Muscle layer of colon (tissue), 2 donors: ENCODE results near the gene ZSWIM6.

Experiments used
- H3K27ac ChIP-seq: one replicate; pipeline ENCODE4 v1.7.0; 2013; ENCODE audit warnings: low read depth, mild to moderate bottlenecking, low read length, moderate library complexity
- H3K27me3 ChIP-seq, 2 donors: one replicate each; pipeline ENCODE4 v1.7.0; 2013; ENCODE audit warnings: low read length in 2 of 2, mild to moderate bottlenecking in 2 of 2; ENCODE audit not compliant: insufficient read depth in 2 of 2, control insufficient read depth in 1 of 2
- H3K36me3 ChIP-seq: one replicate; pipeline ENCODE4 v1.7.0; 2013; ENCODE audit warnings: mild to moderate bottlenecking, low read length; ENCODE audit not compliant: insufficient read depth
- H3K4me1 ChIP-seq: one replicate; pipeline ENCODE4 v1.7.0; 2013; ENCODE audit warnings: mild to moderate bottlenecking, low read length; ENCODE audit not compliant: insufficient read depth
- H3K4me3 ChIP-seq, 2 donors: one replicate each; pipeline ENCODE4 v1.7.0; 2013; ENCODE audit warnings: low read length in 2 of 2, low read depth in 1 of 2, mild to moderate bottlenecking in 1 of 2, moderate library complexity in 1 of 2
- H3K9ac ChIP-seq: one replicate; pipeline ENCODE4 v1.7.0; 2013; ENCODE audit warnings: low read length
- H3K9me3 ChIP-seq: one replicate; pipeline ENCODE4 v1.7.0; 2013; ENCODE audit warnings: mild to moderate bottlenecking, low read length
- donor health status: abdominal sarcoma.
- donor health status: Adenocarcinoma of cecum.

Gene ZSWIM6

DNA sequence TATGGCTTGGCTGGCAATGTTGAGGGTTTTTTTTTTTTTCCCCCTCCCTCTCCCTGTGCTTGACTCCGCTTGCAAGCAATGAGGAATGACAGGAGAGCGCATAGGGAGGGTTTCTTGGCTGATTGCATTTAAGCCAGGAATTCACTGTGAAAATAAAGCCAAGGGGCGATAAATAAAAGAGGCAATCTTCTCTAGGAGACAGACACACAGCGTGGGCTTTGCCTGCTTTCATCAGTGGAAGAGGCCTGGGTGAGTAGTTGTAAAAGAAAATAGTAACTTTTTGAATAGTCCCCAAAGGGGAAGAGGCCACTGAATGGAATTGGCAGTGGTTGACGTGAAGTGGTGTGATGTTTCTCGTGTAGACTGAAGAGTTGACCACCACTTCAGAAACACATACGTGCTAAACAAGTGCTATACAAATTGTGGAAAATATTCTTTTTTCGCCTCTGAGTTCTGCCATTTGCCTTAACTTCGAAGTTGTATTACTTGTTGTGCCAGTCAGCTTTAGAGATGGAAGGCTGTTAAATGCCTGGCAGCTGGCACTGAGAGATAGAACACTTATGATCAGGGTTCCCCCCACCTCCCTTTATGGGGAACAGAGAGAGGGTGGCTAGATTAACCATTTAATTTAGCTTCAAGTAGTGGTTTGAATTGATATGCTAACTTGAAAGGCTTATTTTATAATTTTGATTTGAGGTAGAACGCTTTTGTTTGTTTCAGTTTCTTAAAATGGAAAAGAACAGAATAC is 3.0 kb downstream of the ZSWIM6 start:
- Histone ChIP-seq H3K9me3 (no peaks in the 10 kb centered on the region), H3K4me1 (peaks cover 13% of the 10 kb centered on the region), H3K27me3 (no peaks in the 10 kb centered on the region), H3K9ac (peak overlapping the region; percentile 1), H3K36me3 (no peaks in the 10 kb centered on the region), H3K4me3 (peak overlapping the region; percentile 86 to 91), H3K27ac (peak overlapping the region; percentile 95)

- H3K27me3 ChIP-seq = no peaks in the 10 kb centered on the region
- peaks cover 28% of the 10 kb centered on the region for H3K4me1 ChIP-seq
- no peak overlapping the region for H3K4me3 ChIP-seq
- H3K27ac ChIP-seq = no peak overlapping the region
- no peak overlapping the region for H3K9ac ChIP-seq
- no peaks in the 10 kb centered on the region for H3K9me3 ChIP-seq
- no peaks in the 10 kb centered on the region for H3K36me3 ChIP-seq
These were observed 7.7 kb downstream of the ZSWIM6 start for GRCh38 chr5:61339764-61340163.

DNA sequence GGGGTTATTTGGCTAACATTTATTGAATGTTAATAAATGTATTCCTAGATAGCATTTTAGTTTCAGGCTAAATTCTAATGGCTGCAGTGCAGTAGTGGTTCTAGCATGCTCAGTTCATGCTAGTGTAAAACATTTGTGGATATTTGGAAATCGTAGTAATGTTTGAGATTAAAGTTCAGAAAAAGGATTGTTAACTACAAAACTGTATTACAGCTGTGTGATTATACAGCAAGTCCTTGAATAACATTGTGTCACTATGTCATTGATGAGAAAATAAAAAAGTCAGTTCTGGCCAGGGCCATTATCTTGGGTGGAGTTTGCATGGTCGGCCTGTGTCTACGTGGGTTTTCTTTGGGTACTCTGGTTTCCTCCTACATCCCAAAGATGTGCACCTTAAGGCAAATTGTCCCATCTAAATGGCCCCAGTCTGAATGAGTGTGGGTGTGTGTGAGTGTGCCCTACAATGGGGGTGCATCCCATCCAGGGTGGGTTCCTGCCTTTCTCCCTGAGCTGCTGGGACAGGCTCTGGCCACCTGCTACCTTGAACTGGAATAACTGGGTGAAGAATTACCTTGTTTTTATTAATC is 8.8 kb downstream of the ZSWIM6 start:
- H3K9me3 ChIP-seq = no peaks in the 10 kb centered on the region
- no peaks in the 10 kb centered on the region for H3K36me3 ChIP-seq
- no peaks in the 10 kb centered on the region for H3K27me3 ChIP-seq
- no peak overlapping the region for H3K9ac ChIP-seq
- peaks cover 29% of the 10 kb centered on the region for H3K4me1 ChIP-seq
- no peak overlapping the region for H3K4me3 ChIP-seq
- H3K27ac ChIP-seq = no peak overlapping the region

DNA sequence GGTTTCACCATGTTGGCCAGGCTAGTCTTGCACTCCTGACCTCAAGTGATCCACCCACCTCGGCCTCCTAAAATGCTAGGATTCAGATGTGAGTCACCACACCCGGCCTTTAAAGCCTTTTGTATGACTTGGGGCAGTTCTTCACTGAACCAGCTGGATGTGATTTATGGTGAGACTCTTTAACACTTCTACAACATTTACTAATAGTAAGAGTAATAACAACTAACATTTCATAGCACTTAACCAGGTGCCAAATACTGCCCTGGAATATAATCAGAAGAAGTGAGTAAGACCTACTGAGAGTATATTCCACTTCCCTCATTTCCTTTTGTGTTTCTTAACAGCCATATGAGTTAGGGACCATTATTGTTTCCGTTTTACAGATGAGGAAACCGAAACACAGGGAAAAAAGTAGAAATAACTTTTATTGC is 10.0 kb downstream of the ZSWIM6 start:
- peaks cover 29% of the 10 kb centered on the region for H3K4me1 ChIP-seq
- H3K9ac ChIP-seq = no peak overlapping the region
- H3K27ac ChIP-seq = no peak overlapping the region
- no peaks in the 10 kb centered on the region for H3K27me3 ChIP-seq
- no peaks in the 10 kb centered on the region for H3K9me3 ChIP-seq
- H3K36me3 ChIP-seq = no peaks in the 10 kb centered on the region
- H3K4me3 ChIP-seq = no peak overlapping the region

DNA sequence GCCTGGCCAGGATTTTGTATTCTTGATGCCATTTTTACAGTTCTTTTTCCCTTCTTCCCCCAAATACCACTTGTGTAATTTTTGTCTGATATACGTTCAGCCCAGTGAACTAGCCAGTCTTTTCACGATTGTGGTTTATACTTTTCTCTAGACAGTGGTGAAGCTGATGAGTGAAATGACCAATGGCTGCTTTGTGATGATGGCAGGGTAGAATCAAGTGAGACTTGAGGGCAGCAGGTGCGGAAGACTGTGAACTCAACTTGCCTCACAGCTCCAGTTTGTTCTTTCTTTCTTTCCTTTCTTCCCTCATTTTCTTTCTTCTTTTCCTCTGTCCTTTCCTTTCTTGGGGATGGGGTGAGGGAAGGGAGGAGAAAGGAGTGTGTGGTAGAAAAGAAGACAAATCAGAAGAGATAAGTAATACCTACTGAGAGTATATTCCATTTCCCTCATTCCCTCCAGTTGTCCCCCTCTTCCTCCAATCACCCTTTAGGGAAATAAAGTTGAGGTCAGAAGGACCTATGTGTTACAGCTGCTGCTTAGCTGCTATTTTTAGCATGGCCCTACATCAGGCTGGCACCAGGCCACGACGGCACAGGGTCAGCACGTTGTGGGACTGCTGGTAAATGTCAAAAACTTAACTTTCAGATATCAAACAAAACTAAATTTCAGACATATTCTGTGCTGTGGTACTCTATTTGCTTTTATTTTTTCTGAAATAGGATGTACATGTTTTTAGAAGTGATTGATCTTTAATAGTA is 12.3 kb downstream of the ZSWIM6 start:
- peaks cover 44% of the 10 kb centered on the region for H3K4me1 ChIP-seq
- no peak overlapping the region for H3K4me3 ChIP-seq
- H3K27me3 ChIP-seq = no peaks in the 10 kb centered on the region
- H3K9me3 ChIP-seq = no peaks in the 10 kb centered on the region
- no peak overlapping the region for H3K9ac ChIP-seq
- H3K27ac ChIP-seq = no peak overlapping the region
- no peaks in the 10 kb centered on the region for H3K36me3 ChIP-seq

DNA sequence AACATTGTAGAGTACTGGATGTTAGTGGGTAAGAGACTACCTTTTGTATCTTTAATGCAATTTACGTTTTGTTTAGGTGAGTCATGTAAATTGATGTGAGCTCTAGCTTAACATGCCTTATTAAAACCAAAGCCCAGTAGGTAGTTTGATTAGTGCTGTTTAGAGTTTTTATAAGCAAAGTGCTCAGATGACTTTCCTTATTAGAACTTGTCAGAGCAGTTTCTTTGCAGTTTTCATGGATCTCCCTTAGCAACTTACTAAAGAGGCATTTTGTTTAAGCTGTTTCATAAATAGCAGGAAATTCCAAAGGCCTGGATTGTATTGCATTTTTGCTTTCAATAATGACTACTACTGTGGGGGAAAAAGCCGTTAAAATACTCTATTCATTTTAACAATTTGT is 14.5 kb downstream of the ZSWIM6 start:
- no peaks in the 10 kb centered on the region for H3K27me3 ChIP-seq
- H3K27ac ChIP-seq = no peak overlapping the region
- no peak overlapping the region for H3K9ac ChIP-seq
- no peaks in the 10 kb centered on the region for H3K36me3 ChIP-seq
- no peaks in the 10 kb centered on the region for H3K9me3 ChIP-seq
- H3K4me1 ChIP-seq = peaks cover 39% of the 10 kb centered on the region
- no peak overlapping the region for H3K4me3 ChIP-seq

GRCh38 chr5:61347080-61347479 is 15.0 kb downstream of the ZSWIM6 start:
- Histone ChIP-seq H3K4me1 (peaks cover 45% of the 10 kb centered on the region), H3K9me3 (no peaks in the 10 kb centered on the region), H3K36me3 (no peaks in the 10 kb centered on the region), H3K27me3 (no peaks in the 10 kb centered on the region), H3K9ac (no peak overlapping the region), H3K4me3 (no peak overlapping the region), H3K27ac (no peak overlapping the region)

DNA sequence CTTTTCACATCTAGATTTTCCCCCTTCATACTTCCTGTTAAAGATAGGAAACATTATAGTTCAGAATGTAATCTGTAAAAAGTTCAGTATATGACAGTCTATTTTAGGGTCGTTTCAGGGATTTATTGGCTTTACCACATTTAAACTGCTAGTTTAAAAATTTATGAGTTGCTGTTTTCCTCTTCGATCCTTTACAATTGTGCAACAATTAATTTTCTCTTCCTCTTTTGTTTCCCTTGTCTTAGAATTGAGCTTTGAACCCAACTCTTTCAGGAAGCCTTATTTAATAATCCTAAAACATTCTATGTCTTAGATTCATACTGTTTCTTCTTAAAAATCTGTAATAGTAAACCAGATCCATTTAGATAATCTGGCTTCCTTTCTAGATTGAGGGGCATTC is 16.4 kb downstream of the ZSWIM6 start:
- Histone ChIP-seq H3K4me1 (peaks cover 54% of the 10 kb centered on the region), H3K27me3 (no peaks in the 10 kb centered on the region), H3K27ac (no peak overlapping the region), H3K36me3 (no peaks in the 10 kb centered on the region), H3K4me3 (no peak overlapping the region), H3K9ac (no peak overlapping the region), H3K9me3 (no peaks in the 10 kb centered on the region)

DNA sequence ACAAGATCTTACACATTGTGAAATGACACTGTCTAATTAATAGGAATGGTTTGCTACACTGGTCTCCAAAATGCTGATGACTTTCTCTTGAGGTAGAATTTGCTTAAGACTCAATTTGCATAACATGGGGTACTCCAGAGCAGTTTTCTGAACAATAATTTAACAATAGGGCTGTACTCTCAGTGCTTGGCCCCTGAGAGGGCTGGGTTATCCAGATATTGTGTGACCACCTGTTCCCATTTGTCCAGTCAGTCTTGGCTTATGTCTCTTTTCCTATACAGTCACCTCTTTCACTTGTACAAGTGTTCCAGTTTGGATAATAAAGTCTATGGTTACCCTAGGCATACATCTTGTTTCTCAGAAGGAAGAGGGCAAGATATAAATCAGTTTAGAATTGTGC is 17.9 kb downstream of the ZSWIM6 start:
- no peaks in the 10 kb centered on the region for H3K9me3 ChIP-seq
- peaks cover 46% of the 10 kb centered on the region for H3K4me1 ChIP-seq
- no peak overlapping the region for H3K27ac ChIP-seq

GRCh38 chr5:61350535-61350934 is 18.5 kb downstream of the ZSWIM6 start:
- H3K9ac ChIP-seq = no peak overlapping the region
- H3K4me1 ChIP-seq = peaks cover 40% of the 10 kb centered on the region

More for the DNA sequence above, 17.9 kb downstream of the ZSWIM6 start:
- no peaks in the 10 kb centered on the region for H3K27me3 ChIP-seq
- H3K9ac ChIP-seq = no peak overlapping the region
- H3K36me3 ChIP-seq = no peaks in the 10 kb centered on the region
- H3K4me3 ChIP-seq = no peak overlapping the region

GRCh38 chr5:61351733-61352132 is 19.7 kb downstream of the ZSWIM6 start:
- Histone ChIP-seq H3K4me3 (no peak overlapping the region), H3K27ac (no peak overlapping the region), H3K4me1 (peaks cover 37% of the 10 kb centered on the region), H3K36me3 (no peaks in the 10 kb centered on the region), H3K9ac (no peak overlapping the region), H3K27me3 (no peaks in the 10 kb centered on the region), H3K9me3 (no peaks in the 10 kb centered on the region)

More at GRCh38 chr5:61350535-61350934, 18.5 kb downstream of the ZSWIM6 start:
- Histone ChIP-seq H3K27me3 (no peaks in the 10 kb centered on the region), H3K36me3 (no peaks in the 10 kb centered on the region), H3K27ac (no peak overlapping the region), H3K9me3 (no peaks in the 10 kb centered on the region), H3K4me3 (no peak overlapping the region)
